Neural progenitor cell (in vitro differentiated cells): ENCODE results near the gene TTC39C.

Source experiments
- EZH2phosphoT487 ChIP-seq: fragments of 200-600 bp; sonication (generic); IDR thresholded peaks from 2 replicates; pipeline ENCODE4 v1.6.1; 2017; ENCODE audit warnings: antibody characterized with exemption
- TF ChIP-seq, protein P1 (sequence below): fragments of 200-600 bp; sonication (generic); IDR thresholded peaks from 2 replicates; pipeline ENCODE4 v1.5.1; 2017; ENCODE audit warnings: antibody characterized with exemption, mild to moderate bottlenecking

DNA sequence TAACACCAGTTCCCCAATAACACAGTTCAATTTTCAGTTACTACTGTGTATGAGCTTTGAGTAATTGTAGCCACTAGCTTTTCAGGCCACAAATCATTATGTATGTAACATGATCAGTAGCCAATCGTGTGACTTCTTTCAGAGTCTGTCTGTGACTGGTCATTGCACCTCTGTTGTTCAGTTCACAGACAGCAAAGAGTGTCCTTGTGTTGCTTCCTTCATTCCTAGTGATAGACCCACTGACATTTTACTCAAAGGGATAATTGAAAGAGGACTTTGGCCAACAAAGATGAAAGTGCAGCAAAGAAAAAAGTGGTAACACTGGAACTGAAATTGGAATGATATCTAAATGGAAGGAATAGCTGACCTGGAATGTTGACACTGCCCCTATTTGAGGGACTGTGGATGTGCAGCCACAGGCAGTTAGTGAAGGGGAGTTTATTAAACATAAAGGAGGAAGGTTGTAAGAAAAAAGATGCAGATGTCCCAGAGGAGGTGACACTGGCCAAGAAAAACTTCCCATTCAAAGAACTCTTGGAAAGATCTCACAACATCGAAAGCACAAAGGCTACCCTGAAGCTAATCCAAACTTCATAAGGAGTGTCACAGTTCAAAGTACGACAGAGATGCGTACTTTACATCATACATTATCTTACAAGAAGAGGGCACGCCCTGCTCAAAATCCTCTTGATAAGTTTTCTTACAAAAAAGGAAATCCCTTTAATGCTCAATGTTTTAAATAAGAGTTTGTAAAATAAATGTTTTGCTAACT lies 19.3 kb downstream of the TTC39C start:
- TF ChIP-seq, protein P1, sequence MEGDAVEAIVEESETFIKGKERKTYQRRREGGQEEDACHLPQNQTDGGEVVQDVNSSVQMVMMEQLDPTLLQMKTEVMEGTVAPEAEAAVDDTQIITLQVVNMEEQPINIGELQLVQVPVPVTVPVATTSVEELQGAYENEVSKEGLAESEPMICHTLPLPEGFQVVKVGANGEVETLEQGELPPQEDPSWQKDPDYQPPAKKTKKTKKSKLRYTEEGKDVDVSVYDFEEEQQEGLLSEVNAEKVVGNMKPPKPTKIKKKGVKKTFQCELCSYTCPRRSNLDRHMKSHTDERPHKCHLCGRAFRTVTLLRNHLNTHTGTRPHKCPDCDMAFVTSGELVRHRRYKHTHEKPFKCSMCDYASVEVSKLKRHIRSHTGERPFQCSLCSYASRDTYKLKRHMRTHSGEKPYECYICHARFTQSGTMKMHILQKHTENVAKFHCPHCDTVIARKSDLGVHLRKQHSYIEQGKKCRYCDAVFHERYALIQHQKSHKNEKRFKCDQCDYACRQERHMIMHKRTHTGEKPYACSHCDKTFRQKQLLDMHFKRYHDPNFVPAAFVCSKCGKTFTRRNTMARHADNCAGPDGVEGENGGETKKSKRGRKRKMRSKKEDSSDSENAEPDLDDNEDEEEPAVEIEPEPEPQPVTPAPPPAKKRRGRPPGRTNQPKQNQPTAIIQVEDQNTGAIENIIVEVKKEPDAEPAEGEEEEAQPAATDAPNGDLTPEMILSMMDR = no peak
- no peak for TF ChIP-seq EZH2phosphoT487
